Measurements from ENCODE around the gene FBXL13. TPM values are rescaled to one million over a fixed set of nuclear protein-coding genes. Genes with fewer than 3 reads are reported as not detected.

Gene FBXL13
- polyA plus RNA-seq, 1 experiment = 0.95 TPM

DNA sequence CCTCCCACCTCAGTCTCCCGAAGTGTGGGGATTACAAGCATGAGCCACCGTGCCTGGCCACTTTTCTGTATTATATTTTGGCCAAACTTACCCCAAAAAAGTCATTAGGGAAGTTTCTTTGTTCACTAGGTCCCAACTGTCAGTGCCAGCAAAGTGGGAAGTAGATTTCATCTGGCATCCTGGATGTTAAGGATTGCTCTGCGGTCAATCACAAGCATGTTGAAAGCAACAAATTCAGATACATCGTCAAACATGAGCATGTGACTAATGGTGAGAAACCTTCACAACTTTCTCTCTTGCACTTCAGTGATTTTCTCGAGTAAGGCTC, 176.1 kb downstream of the FBXL13 start:
- ChIA-PET CTCF (no interaction called here), POLR2A (no interaction called here)
- Histone ChIP-seq H3K9me3 (ENCODE audit: control insufficient read depth, insufficient read depth, low read length) (no peaks in the 10 kb centered on the region), H3K4me3 (ENCODE audit: low read depth, low read length) (no peak overlapping the region), H3K27me3 (ENCODE audit: control insufficient read depth, insufficient read depth, low read length) (no peaks in the 10 kb centered on the region), H3K27ac (ENCODE audit: low read depth, low read length) (no peak overlapping the region)
- DNase-seq (ENCODE audit: low read depth, low spot score) = no peak
- TF ChIP-seq, protein P1, sequence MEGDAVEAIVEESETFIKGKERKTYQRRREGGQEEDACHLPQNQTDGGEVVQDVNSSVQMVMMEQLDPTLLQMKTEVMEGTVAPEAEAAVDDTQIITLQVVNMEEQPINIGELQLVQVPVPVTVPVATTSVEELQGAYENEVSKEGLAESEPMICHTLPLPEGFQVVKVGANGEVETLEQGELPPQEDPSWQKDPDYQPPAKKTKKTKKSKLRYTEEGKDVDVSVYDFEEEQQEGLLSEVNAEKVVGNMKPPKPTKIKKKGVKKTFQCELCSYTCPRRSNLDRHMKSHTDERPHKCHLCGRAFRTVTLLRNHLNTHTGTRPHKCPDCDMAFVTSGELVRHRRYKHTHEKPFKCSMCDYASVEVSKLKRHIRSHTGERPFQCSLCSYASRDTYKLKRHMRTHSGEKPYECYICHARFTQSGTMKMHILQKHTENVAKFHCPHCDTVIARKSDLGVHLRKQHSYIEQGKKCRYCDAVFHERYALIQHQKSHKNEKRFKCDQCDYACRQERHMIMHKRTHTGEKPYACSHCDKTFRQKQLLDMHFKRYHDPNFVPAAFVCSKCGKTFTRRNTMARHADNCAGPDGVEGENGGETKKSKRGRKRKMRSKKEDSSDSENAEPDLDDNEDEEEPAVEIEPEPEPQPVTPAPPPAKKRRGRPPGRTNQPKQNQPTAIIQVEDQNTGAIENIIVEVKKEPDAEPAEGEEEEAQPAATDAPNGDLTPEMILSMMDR (IDR thresholded peaks at IDR 0.05; ENCODE audit: low read depth, low read length) = no peak

GRCh38 chr7:102897856-102898531, 176.6 kb downstream of the FBXL13 start:
- TF ChIP-seq, protein P1 (IDR thresholded peaks at IDR 0.05; ENCODE audit: low read depth, low read length) = no peak
- no peak for DNase-seq (ENCODE audit: low read depth, low spot score)
- ChIA-PET POLR2A (no interaction called here), CTCF (no interaction called here)
- H3K9me3 ChIP-seq (ENCODE audit: control insufficient read depth, insufficient read depth, low read length) = no peaks in the 10 kb centered on the region
- H3K27ac ChIP-seq (ENCODE audit: low read depth, low read length) = no peak overlapping the region
- H3K4me3 ChIP-seq (ENCODE audit: low read depth, low read length) = no peak overlapping the region
- H3K27me3 ChIP-seq (ENCODE audit: control insufficient read depth, insufficient read depth, low read length) = no peaks in the 10 kb centered on the region

DNA sequence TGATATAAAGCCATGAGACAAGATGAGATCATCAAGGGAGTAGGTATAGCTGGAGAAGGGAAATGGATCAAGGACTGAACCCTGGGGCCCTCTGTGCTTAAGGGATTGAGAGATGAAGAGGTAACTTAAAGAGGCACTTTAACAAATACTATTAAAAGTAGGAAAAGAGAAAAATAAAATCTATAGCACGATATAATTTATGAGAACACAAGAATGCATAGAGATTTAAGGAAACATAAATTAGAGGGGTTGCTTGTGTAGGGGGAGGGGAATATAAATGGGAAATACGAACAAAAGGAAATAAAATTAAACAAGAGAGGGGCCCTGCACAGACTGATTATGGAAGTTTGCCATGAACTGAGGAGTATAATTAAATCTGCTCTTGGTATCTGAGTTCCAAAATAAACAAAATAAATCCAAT, 177.4 kb downstream of the FBXL13 start:
- CTCF ChIA-PET = no interaction called here
- no peaks in the 10 kb centered on the region for H3K27me3 ChIP-seq (ENCODE audit: control insufficient read depth, insufficient read depth, low read length)
- no peak overlapping the region for H3K27ac ChIP-seq (ENCODE audit: low read depth, low read length)
- H3K9me3 ChIP-seq (ENCODE audit: control insufficient read depth, insufficient read depth, low read length) = no peaks in the 10 kb centered on the region
- TF ChIP-seq, protein P1 (IDR thresholded peaks at IDR 0.05; ENCODE audit: low read depth, low read length) = no peak
- H3K4me3 ChIP-seq (ENCODE audit: low read depth, low read length) = no peak overlapping the region
- no peak for DNase-seq (ENCODE audit: low read depth, low spot score)
- POLR2A ChIA-PET = no interaction called here

DNA sequence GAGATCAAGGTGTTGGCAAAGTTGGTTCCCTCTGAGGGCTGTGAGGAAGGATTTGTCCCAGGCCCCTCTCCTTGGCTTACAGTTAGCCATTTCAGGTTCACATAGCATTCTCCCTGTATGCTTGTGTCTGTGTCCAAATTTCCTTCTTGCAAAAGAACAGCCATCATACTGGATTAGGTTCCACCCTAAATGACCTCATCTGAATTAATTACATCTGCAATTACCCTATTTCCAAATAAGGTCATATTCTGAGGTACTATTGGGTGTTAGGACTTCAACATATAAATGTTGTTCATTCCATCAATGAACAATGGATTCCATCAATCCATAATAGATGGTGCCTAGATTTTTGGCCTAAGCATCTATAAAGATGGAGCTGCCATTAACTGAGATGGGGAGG, 178.0 kb downstream of the FBXL13 start:
- DNase-seq (ENCODE audit: low read depth, low spot score) = no peak
- Histone ChIP-seq H3K4me3 (ENCODE audit: low read depth, low read length) (no peak overlapping the region), H3K9me3 (ENCODE audit: control insufficient read depth, insufficient read depth, low read length) (no peaks in the 10 kb centered on the region), H3K27me3 (ENCODE audit: control insufficient read depth, insufficient read depth, low read length) (no peaks in the 10 kb centered on the region), H3K27ac (ENCODE audit: low read depth, low read length) (no peak overlapping the region)
- ChIA-PET POLR2A (no interaction called here), CTCF (no interaction called here)
- TF ChIP-seq, protein P1 (IDR thresholded peaks at IDR 0.05; ENCODE audit: low read depth, low read length) = no peak

GRCh38 chr7:102895602-102896001, 179.0 kb downstream of the FBXL13 start:
- ChIA-PET CTCF (no interaction called here), POLR2A (interaction anchor here (1.4 kb wide), 1 partner anchor 17 kb away, joined by 3 read pairs; the partner anchor contains the start of gene LRRC17)
- TF ChIP-seq, protein P1 (IDR thresholded peaks at IDR 0.05; ENCODE audit: low read depth, low read length) = no peak
- Histone ChIP-seq H3K27me3 (ENCODE audit: control insufficient read depth, insufficient read depth, low read length) (no peaks in the 10 kb centered on the region), H3K9me3 (ENCODE audit: control insufficient read depth, insufficient read depth, low read length) (no peaks in the 10 kb centered on the region), H3K4me3 (ENCODE audit: low read depth, low read length) (no peak overlapping the region), H3K27ac (ENCODE audit: low read depth, low read length) (no peak overlapping the region)
- no peak for DNase-seq (ENCODE audit: low read depth, low spot score)

Measured in AG04450 (cell line).